GM10847 (cell line): ENCODE data around the gene MGAT4B.

Experiments used
- POLR2A ChIP-seq: IDR thresholded peaks from 2 replicates; pipeline ENCODE4 v1.6.1; 2011; ENCODE audit not compliant: insufficient read length; ENCODE audit errors: extremely low read depth

MGAT4B gene

DNA sequence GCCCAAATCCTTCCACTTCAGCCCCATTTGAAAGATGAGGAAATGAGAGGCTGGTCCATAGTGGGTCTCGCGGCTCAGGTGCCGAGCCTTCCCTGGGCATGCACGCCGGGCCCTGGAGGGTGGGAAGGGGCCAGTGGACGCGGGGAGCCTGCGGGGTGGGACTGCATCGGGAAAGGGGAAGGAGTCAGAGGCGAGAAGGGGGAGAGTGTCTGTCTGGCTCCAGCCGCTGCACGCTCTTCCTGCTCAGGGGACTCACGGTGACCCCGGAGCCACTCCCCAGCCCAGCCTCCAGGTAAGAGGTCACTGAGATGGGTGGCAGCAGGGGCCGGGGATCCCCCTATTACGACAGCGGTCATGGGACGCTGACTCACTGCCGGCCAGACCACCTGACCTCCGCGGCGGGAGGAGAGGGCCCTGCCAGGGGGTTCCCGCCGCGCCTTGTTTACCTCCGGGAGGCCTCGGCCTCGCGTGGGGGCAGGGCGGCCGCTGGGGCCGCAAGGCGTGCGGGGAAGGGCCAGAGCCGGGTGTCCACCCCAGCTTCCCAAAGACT is 12.2 kb upstream of the MGAT4B start:
- peak; percentile 41 for TF ChIP-seq POLR2A

- TF ChIP-seq POLR2A = no peak
Observed at GRCh38 chr5:179817890-179818745, 11.5 kb upstream of the MGAT4B start.

DNA sequence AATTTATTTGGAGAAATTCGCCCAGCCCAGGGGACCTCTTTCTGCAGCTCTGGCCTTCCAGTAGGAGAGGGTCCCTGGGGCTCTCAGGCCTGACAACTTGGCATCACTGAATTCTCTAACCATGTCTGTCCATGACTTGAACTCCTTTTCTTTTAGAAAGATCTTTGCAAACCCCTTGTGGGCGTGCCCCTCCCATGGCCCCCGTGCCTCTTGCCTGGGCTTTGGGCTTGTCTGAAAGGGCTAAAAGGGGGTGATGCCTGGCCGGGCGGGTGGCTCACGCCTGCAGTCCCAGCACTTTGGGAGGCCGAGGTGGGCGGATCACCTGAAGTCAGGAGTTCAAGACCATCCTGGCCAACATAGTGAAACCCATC is 10.8 kb upstream of the MGAT4B start:
- no peak for TF ChIP-seq POLR2A

DNA sequence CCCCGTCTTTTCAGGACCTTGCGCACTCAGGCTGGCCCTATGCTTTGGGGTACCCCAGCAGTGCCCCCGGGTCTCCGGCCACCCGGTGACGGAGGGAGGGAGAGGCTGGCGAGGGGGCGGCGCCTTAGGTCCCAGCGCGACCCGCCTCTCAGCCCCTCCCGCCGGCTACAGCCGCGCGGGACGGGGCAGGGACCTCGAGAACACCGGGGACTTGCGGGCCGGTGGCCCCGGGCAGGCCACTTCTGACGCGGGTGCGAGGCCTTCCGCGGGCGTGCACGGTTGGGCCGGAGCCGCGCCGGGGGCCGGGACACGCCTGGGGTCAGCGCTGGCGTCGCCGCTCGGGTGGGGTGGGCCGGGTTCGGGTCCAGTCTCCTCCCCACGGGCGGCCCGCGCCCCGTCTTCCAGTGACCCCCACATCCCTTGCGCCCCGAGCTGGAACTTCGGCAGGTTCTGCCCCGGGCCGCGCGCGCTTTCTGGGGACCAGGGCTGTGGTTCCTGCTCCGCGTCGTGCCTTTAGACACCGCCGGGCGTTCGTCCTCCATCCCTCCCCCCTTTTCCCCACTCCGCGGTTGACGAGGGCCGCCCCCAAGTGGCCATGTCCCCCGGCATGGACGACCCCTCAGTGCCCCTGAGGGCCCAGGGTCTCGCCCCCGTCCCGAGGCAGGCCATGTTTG is 10.3 kb upstream of the MGAT4B start:
- no peak for TF ChIP-seq POLR2A

DNA sequence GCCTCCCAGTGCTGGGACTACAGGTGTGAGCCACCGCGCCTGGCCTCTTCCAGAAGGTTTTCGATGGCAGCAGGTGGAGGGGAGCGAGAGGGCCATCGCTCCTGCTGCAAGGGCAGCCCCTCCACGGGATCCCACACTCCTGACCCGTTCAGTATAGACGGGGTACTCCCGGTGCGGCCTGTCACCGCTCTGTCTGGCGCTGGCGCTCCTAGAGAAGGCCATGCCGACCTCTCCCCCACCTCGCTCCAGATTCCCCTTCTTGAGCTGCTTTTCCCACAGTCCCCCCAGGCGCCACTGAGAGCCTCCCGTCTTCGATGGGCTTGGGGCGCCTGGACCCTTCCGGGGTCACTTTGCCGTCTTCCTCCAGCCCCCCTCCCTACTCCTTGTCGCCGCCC is 9.7 kb upstream of the MGAT4B start:
- no peak for TF ChIP-seq POLR2A

DNA sequence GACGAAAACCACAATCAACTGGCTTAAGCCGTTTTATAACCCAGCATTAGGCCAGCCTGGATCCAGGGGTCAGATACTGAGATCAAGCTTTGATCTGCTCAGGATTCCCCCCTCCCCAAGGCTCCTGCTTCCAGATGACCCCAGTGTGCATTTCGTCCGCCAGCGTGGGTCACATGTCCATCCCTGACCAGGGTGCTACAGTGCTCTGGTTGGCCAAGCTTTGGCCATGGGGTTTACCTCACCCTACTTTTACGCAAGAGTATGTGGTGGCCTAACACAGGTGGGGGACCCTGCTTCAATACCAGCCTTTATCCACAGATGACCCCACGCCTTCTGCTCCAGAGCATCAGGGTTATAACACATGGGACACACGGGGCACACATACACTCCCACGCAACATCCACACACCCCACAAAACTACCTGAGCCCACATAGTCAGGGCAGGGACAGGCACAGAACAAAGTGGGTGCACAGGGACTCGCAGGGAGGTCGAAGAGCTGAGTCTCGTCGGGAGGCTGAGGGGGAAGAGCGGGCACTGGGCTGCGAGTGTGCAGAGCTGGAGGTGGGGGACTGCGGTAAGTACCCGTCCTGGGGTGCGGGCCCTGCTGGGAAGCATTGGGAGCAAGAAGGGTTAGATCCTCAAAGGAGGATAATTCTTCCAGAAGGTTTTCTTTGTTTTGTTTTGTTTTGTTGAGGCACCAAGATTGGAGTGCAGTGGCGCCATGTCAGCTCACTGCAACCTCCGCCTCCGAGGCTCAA is 9.0 kb upstream of the MGAT4B start:
- no peak for TF ChIP-seq POLR2A

DNA sequence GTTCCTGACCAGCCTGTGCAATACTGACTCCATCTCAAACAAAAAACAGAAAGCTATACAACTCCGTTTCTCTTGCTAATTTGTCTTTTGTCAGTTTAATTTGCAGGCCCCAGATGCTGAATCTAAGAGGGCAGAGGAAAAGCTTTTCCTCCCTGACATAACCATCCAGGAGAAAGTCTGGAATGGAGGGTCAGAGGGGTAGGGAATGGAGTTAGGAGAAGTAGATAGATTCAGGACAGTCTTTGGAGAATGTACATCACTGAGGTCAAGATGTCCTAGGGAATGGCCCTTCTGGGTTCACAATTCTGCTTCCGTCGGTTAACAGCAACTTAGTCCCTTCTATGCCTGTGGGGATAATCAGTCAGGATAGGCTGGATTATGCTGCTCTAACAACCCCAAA is 7.4 kb upstream of the MGAT4B start:
- TF ChIP-seq POLR2A = no peak

DNA sequence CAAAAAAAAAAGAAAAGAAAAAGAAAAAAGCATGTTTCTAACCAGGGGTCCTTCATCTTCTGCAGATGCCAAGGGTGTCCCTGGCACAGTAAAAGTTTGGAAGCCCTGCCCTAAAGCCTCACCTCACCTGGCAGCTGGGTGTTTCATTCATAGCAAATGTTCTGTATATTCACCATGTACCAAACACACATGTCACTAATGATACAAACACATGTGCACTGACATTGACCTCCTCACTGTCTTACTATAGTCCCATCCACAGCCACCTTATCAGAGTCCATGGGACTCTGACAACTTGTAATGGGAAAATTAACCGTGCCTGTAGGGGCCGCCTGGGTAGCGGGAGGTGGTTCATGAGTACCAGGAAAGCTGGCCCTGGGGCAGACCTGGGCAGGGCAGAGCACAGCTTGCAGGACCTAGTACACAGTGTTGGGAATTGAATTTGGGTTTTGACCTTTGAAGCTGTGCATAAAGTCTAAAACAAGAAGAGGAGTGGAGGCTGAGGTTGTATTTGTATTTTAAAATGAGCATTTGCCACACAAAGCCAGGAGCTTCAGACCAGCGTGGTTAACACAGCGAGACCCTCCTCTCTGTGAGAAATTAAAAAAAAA is 6.4 kb upstream of the MGAT4B start:
- TF ChIP-seq POLR2A = no peak

DNA sequence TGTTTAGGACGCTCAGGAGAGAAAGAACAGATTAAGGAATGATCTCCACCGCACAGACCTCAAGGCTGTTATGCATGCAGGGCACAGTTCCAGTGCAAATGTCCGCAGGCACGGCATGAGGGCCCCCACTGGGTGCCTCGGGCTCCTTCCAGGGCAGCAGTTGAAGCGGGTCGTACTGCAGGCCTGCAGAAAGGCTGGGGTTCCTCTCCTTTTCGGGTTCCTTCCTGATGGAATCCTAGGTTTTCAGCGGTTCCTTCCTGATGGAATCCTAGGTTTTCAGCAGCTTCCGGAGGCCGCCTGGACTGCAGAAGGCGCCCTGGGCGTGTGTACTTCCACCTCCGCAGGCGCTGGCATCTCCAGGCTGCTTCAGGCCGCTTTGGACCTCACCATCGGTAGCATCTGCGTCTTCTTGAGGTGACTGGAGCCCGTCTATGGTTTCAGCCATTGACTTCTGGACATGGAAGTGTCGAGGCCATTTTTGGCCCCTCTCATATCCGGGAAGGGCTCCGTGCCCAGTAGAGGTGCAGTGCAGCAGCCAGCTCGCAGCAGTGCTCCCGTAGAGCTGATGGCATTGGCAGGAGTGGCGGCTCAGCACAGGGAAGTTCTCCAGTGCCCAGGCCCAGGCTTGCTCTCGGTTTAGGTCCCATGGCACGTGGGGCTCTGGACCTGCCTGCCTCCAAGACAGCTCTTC is 5.6 kb upstream of the MGAT4B start:
- no peak for TF ChIP-seq POLR2A

- TF ChIP-seq POLR2A = no peak
Observed at GRCh38 chr5:179805529-179806249, 977 bp downstream of the MGAT4B start.

DNA sequence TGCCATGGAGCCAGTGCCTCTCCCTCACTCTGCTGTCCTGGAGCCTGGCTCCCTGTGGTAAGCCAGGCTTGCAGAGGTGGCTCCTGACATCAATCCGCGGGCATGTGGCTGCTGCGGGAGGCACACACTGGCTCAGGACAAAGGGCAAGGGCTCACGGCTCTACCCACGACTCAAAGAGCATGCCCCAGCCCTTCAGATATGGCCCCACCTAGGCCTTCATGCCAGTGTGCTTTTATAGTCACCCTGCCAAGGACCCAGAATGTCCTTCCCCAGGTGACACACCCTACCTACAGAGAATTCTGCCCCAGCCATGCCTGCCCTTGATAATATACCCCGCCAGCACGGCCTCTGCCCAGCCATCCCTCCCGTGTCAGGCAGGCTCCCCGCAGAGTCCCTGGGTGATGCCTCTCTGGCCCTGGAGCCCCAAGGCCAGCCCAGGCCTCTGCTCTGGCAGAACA is 1.6 kb downstream of the MGAT4B start:
- TF ChIP-seq POLR2A = no peak

- TF ChIP-seq POLR2A = no peak
Observed at GRCh38 chr5:179804555-179804947, 2.1 kb downstream of the MGAT4B start.

GRCh38 chr5:179803651-179804554 is 2.8 kb downstream of the MGAT4B start:
- TF ChIP-seq POLR2A = no peak

DNA sequence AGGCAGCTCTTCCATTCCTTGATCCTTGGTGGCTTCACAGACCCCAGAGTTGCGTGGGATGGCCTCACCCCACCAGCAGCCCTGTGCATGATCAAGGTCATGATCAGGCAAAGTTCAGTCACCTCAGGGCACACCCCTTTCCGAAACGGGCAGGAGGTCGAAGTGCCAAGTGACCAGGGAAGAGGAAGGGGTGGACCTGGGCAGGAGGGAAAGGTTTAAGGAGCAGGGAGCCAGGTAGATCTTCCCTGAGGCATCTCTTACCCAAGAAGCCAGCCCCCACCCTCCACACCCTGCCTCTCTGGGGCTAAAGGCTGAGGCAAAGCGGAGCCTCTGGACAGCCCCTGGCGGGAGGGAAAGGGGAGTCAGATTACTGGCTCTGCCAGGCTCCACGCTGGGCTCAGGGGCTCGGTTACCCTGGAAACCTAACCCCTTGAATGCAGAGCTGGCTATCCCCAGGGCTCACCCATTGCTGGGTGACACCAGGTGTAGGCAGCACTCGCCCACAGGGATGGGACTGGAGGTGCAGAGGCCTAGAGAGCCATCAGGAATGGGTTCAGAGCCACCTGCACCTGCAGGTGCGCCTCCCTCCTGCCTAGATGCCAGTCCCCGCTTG is 3.6 kb downstream of the MGAT4B start:
- no peak for TF ChIP-seq POLR2A
